ENCODE data around the gene BCL2L12.
"Not testable (repeated sequence)": the region's sequence is repeated elsewhere in the genome, so short reads cannot be mapped to it uniquely, and the experiment has no call there.

BCL2L12 gene

GRCh38 chr19:49718511-49718910 lies 52.8 kb downstream of the BCL2L12 start:
- no peaks in the 10 kb centered on the region for H4K20me1 ChIP-seq (ENCODE audit: insufficient read depth, low read length)
- no peaks in the 10 kb centered on the region for H3K79me2 ChIP-seq (ENCODE audit: low read length)
- H2AFZ ChIP-seq (ENCODE audit: low read length): no peak overlapping the region
- no peaks in the 10 kb centered on the region for H3K9me2 ChIP-seq (replicated peaks; ENCODE audit: insufficient read depth, low read length)
- H3F3A ChIP-seq (ENCODE audit: insufficient read depth, low read length): no peaks in the 10 kb centered on the region
- H3K9ac ChIP-seq (ENCODE audit: low read length): no peak overlapping the region
- no peaks in the 10 kb centered on the region for H3K36me3 ChIP-seq (replicated peaks; ENCODE audit: insufficient read depth, low read length)
- TF ChIP-seq EZH2 (optimal IDR thresholded peaks at IDR 0.05; ENCODE audit: low read depth, low read length) (no peak), CTCF (IDR thresholded peaks at IDR 0.05; ENCODE audit: low read length) (no peak), EZH2phosphoT487 (IDR thresholded peaks at IDR 0.05; ENCODE audit: low read length) (no peak)
- DNase-seq: no peak
- no peaks in the 10 kb centered on the region for H3K9me3 ChIP-seq (replicated peaks; ENCODE audit: insufficient read depth, low read length)
- H3K27ac ChIP-seq (ENCODE audit: low read length): no peak overlapping the region
- no peak overlapping the region for H3K4me2 ChIP-seq (ENCODE audit: low read depth, low read length)
- no peaks in the 10 kb centered on the region for H3K4me1 ChIP-seq (ENCODE audit: low read length)
- H3K27me3 ChIP-seq (replicated peaks; ENCODE audit: insufficient read depth, low read length): peaks cover 27% of the 10 kb centered on the region
- no peak overlapping the region for H3K4me3 ChIP-seq (ENCODE audit: low read length)

GRCh38 chr19:49718991-49719390 lies 53.3 kb downstream of the BCL2L12 start:
- H3K27ac ChIP-seq (ENCODE audit: low read length): no peak overlapping the region
- TF ChIP-seq EZH2 (optimal IDR thresholded peaks at IDR 0.05; ENCODE audit: low read depth, low read length) (no peak), CTCF (IDR thresholded peaks at IDR 0.05; ENCODE audit: low read length) (no peak), EZH2phosphoT487 (IDR thresholded peaks at IDR 0.05; ENCODE audit: low read length) (no peak)
- H2AFZ ChIP-seq (ENCODE audit: low read length): no peak overlapping the region
- no peaks in the 10 kb centered on the region for H3K79me2 ChIP-seq (ENCODE audit: low read length)
- no peak overlapping the region for H3K4me3 ChIP-seq (ENCODE audit: low read length)
- no peak overlapping the region for H3K4me2 ChIP-seq (ENCODE audit: low read depth, low read length)
- H3K4me1 ChIP-seq (ENCODE audit: low read length): no peaks in the 10 kb centered on the region
- H3K27me3 ChIP-seq (replicated peaks; ENCODE audit: insufficient read depth, low read length): peaks cover 27% of the 10 kb centered on the region
- H4K20me1 ChIP-seq (ENCODE audit: insufficient read depth, low read length): no peaks in the 10 kb centered on the region
- H3K36me3 ChIP-seq (replicated peaks; ENCODE audit: insufficient read depth, low read length): no peaks in the 10 kb centered on the region
- H3F3A ChIP-seq (ENCODE audit: insufficient read depth, low read length): no peaks in the 10 kb centered on the region
- H3K9ac ChIP-seq (ENCODE audit: low read length): no peak overlapping the region
- DNase-seq: no peak
- H3K9me3 ChIP-seq (replicated peaks; ENCODE audit: insufficient read depth, low read length): no peaks in the 10 kb centered on the region
- no peaks in the 10 kb centered on the region for H3K9me2 ChIP-seq (replicated peaks; ENCODE audit: insufficient read depth, low read length)

GRCh38 chr19:49719420-49719819 lies 53.7 kb downstream of the BCL2L12 start:
- not testable (repeated sequence) for H3K4me3 ChIP-seq (ENCODE audit: low read length); H3K9me2 ChIP-seq (replicated peaks; ENCODE audit: insufficient read depth, low read length); H3K4me2 ChIP-seq (ENCODE audit: low read depth, low read length); DNase-seq; H2AFZ ChIP-seq (ENCODE audit: low read length); H3K9me3 ChIP-seq (replicated peaks; ENCODE audit: insufficient read depth, low read length); H4K20me1 ChIP-seq (ENCODE audit: insufficient read depth, low read length); H3K79me2 ChIP-seq (ENCODE audit: low read length); H3K27ac ChIP-seq (ENCODE audit: low read length); H3K36me3 ChIP-seq (replicated peaks; ENCODE audit: insufficient read depth, low read length); H3F3A ChIP-seq (ENCODE audit: insufficient read depth, low read length); H3K9ac ChIP-seq (ENCODE audit: low read length); H3K4me1 ChIP-seq (ENCODE audit: low read length)
- peaks cover 31% of the 10 kb centered on the region for H3K27me3 ChIP-seq (replicated peaks; ENCODE audit: insufficient read depth, low read length)

All from MM.1S (cell line).